SH-SY5Y (cell line): ENCODE measurements around the gene NDUFA3.

Experiments
- GATA2 ChIP-seq: IDR thresholded peaks from 2 replicates; pipeline ENCODE4 v1.6.1; 2011; ENCODE audit warnings: mild to moderate bottlenecking, low read depth, low read length
- GATA3 ChIP-seq: IDR thresholded peaks from 2 replicates; pipeline ENCODE4 v1.6.1; 2011; ENCODE audit warnings: low read depth, mild to moderate bottlenecking, low read length, moderate library complexity

- TF ChIP-seq GATA3 (no peak), GATA2 (no peak)
Observed at GRCh38 chr19:54121259-54121658, 18.6 kb downstream of the NDUFA3 start.
